Measurements from ENCODE around the gene C10orf143.

DNA sequence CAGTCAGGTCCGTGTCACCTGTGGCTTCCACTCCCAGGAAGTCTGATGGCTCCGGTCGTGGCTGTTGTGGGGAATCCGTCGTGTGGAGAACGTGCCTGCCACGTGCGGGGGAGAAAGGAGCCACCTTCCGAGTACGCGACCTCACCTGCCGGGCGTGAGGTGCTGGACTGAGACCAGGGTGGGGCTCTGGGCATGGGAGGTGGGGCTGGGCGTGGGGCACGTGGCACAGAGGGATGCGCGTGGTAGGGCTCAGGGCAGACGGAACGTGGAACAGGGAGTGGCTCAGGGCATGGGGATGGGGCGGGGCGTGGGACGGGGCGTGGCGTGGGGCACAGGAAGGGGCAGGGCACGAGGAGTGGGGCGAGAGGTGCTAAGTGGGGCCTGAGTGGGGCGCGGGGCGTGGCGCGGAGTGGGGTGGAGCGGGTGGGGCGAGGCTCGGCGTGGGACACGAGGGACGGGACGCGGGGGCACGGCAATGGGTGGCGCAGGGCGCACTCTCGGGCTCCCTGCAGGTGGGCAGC is 64.8 kb downstream of the C10orf143 start:
- TF ChIP-seq CTCF (IDR thresholded peaks at IDR 0.05) (no peak), POLR2A (IDR thresholded peaks at IDR 0.05) (no peak), EP300 (IDR thresholded peaks at IDR 0.05) (no peak)

Data from tibial nerve (tissue), 4 donors.